Measurements from ENCODE around the gene JMJD1C.

DNA sequence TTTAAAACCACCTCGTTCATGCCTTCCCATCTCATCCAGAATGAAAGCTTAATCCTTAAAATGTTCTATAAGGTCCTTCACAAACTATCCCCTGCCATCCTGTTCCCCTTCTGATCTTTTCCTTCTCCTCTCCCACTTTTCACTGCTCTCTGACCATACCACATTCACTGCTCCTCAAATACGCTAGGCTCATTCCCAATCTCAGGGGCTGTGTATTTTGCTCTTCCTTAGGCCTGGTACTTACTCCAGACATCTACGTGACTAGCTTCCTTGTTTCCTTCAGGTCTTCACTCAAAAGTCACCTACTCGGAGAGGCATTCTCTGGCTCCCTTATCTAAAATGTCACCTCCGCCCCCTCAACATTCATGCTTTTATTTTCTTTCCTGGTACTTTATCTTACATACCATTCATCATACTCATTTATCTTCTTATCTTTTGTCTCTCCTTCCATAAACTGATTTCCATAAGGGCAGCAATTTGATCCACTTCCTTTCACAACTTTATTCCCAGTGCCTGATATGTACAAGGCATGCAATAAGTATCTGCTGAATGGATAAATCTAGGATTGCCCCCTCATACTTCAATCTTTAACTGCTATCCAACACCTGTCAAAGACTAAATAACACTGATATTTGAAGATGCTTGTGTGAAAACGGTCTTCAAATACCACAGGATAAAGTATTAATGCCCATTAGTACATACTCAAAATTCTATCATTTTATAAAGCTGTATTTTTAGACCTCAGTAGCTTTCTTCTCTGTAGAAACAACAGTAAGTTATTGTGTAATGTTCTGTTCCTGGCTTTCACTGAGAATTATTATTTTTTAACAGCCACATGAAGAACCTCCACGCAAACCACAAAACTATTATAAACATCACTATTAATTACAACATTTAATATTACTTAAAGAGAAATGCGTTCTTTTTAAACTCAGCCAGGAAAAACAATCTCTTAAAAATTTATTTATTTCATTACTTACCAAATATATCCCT lies 27.0 kb downstream of the JMJD1C start:
- TF ChIP-seq ZNF274 (IDR thresholded peaks at IDR 0.05; ENCODE audit: low read depth, low read length) (no peak), SUZ12 (IDR thresholded peaks at IDR 0.05; ENCODE audit: extremely low read depth, insufficient read depth, insufficient read length) (no peak)

Measured in NT2/D1 (cell line).